HepG2 (cell line): ENCODE results near the gene ZNF334. TPM values are rescaled to one million over a fixed set of nuclear protein-coding genes. Genes with fewer than 3 reads are reported as not detected.

Experiments used
- ARID2 ChIP-seq: sonication (generic); formaldehyde crosslinking; IDR thresholded peaks from 2 replicates; pipeline ENCODE4 v1.8.1; 2022; ENCODE audit warnings: mild to moderate bottlenecking, missing genetic modification reagents, borderline replicate concordance
- CBX2 ChIP-seq, 2 experiments: fragments of 200-600 bp in 1 of 2; sonication (generic); formaldehyde crosslinking in 1 of 2; IDR thresholded peaks; 2 replicates each; pipeline versions ENCODE4 v1.7.0 to v1.8.1; 2018 to 2022; ENCODE audit warnings: low read depth in 2 of 2, low read length in 1 of 2, mild to moderate bottlenecking in 1 of 2, missing genetic modification reagents in 1 of 2
- DR1 ChIP-seq: sonication (generic); formaldehyde crosslinking; IDR thresholded peaks from 2 replicates; pipeline ENCODE4 v1.8.0; 2021; ENCODE audit warnings: mild to moderate bottlenecking, missing genetic modification reagents, inconsistent platforms
- EZH2 ChIP-seq: conservative IDR thresholded peaks from 2 replicates; pipeline ENCODE4 v1.6.1; 2012; ENCODE audit warnings: mild to moderate bottlenecking, low read depth, low read length, moderate library complexity
- HIC2 ChIP-seq: sonication (generic); formaldehyde crosslinking; IDR thresholded peaks from 2 replicates; pipeline ENCODE4 v1.9.0; 2022; ENCODE audit warnings: low read depth, missing genetic modification reagents
- KLF13 ChIP-seq: sonication (generic); formaldehyde crosslinking; IDR thresholded peaks from 2 replicates; pipeline ENCODE4 v1.4.0; 2020; ENCODE audit warnings: mild to moderate bottlenecking, missing genetic modification reagents
- MIER2 ChIP-seq: IDR thresholded peaks from 2 replicates; pipeline ENCODE4 v1.6.1; 2016; ENCODE audit warnings: missing biosample characterization, missing genetic modification reagents
- PCBP2 ChIP-seq: fragments of 200-400 bp; formaldehyde crosslinking; optimal IDR thresholded peaks from 2 replicates; pipeline ENCODE3; 2018; ENCODE audit warnings: low read length, low read depth; ENCODE audit not compliant: poor library complexity, severe bottlenecking
- SIX4 ChIP-seq: sonication (generic); formaldehyde crosslinking; IDR thresholded peaks from 2 replicates; pipeline ENCODE4 v1.4.0; 2020; ENCODE audit warnings: missing genetic modification reagents
- SOX13 ChIP-seq, 3 experiments: fragments of 450-650 bp in 1 of 3; sonication (generic) in 1 of 3; formaldehyde crosslinking in 1 of 3; IDR thresholded peaks in 2 of 3; conservative IDR thresholded peaks in 1 of 3; 2 replicates each; pipeline versions ENCODE4 v1.5.0 to v1.6.1; 2016 to 2020; ENCODE audit warnings: antibody characterized with exemption in 1 of 3, mild to moderate bottlenecking in 1 of 3, missing compliant biosample characterization in 1 of 3, missing genetic modification reagents in 1 of 3, moderate library complexity in 1 of 3
- SRSF9 ChIP-seq: fragments of 200-400 bp; formaldehyde crosslinking; IDR thresholded peaks from 2 replicates; pipeline ENCODE4 v1.6.1; 2018; ENCODE audit warnings: borderline replicate concordance, mild to moderate bottlenecking, low read depth, low read length; ENCODE audit not compliant: insufficient read depth, poor library complexity, severe bottlenecking
- TCF7L2 ChIP-seq: IDR thresholded peaks from 2 replicates; pipeline ENCODE4 v1.6.1; 2011; ENCODE audit warnings: mild to moderate bottlenecking, low read depth, low read length, moderate library complexity
- ZFY ChIP-seq: sonication (generic); formaldehyde crosslinking; IDR thresholded peaks from 2 replicates; pipeline ENCODE4 v1.4.0; 2020; ENCODE audit warnings: missing genetic modification reagents
- ZNF30 ChIP-seq: sonication (generic); formaldehyde crosslinking; IDR thresholded peaks from 2 replicates; pipeline ENCODE4 v1.5.0; 2020; ENCODE audit warnings: mild to moderate bottlenecking, missing genetic modification reagents
- ZNF382 ChIP-seq: sonication (generic); formaldehyde crosslinking; IDR thresholded peaks from 2 replicates; pipeline ENCODE4 v1.5.0; 2020; ENCODE audit warnings: missing genetic modification reagents, mild to moderate bottlenecking, borderline replicate concordance
- ZNF670 ChIP-seq: sonication (generic); formaldehyde crosslinking; IDR thresholded peaks from 2 replicates; pipeline ENCODE4 v1.8.0; 2022; ENCODE audit warnings: mild to moderate bottlenecking, missing genetic modification reagents, borderline replicate concordance
- ZNF883 ChIP-seq: sonication (generic); formaldehyde crosslinking; IDR thresholded peaks from 2 replicates; pipeline ENCODE4 v1.5.1; 2020; ENCODE audit warnings: mild to moderate bottlenecking, missing genetic modification reagents; ENCODE audit errors: not compliant biosample characterization
- ZSCAN29 ChIP-seq: sonication (generic); formaldehyde crosslinking; conservative IDR thresholded peaks from 2 replicates; pipeline ENCODE4 v1.4.0; 2020; ENCODE audit warnings: mild to moderate bottlenecking, missing genetic modification reagents
- polyA plus RNA-seq, 8 experiments: library from polyadenylated mRNA; depleted of rRNA in 3 of 8; stranded (reverse) in 7 of 8; unstranded in 1 of 8; fragments of >200 nt; fragmentation: Illumina TruSeq in 4 of 8; extraction: Trizol in 4 of 8; gene quantifications; 2 replicates each; pipeline versions ENCODE4 v1.2.1 to v1.2.3, GENCODE V29; 2011 to 2016; ENCODE audit warnings: low read depth in 4 of 8, missing spikeins in 1 of 8, mixed read lengths in 1 of 8; ENCODE audit not compliant: insufficient read depth in 1 of 8
- total RNA-seq, 5 experiments: library from RNA; depleted of rRNA; stranded (reverse); fragments of >200 nt; fragmentation: Illumina TruSeq; extraction: Trizol; gene quantifications; 2 replicates each; pipeline ENCODE4 v1.2.3, GENCODE V29; 2016; ENCODE audit warnings: low read depth in 1 of 5
- TF ChIP-seq, protein P1 (sequence below): sonication (generic); formaldehyde crosslinking; conservative IDR thresholded peaks from 2 replicates; pipeline ENCODE4 v1.8.0; 2022; ENCODE audit warnings: low read depth, missing genetic modification reagents
- TF ChIP-seq, protein P2 (sequence below): sonication (generic); formaldehyde crosslinking; IDR thresholded peaks from 2 replicates; pipeline ENCODE4 v1.4.0; 2020; ENCODE audit warnings: mild to moderate bottlenecking, missing genetic modification reagents
- TF ChIP-seq, protein P3 (sequence below): sonication (generic); formaldehyde crosslinking; IDR thresholded peaks from 2 replicates; pipeline ENCODE4 v1.5.1; 2020; ENCODE audit warnings: mild to moderate bottlenecking, missing genetic modification reagents, moderate library complexity
- TF ChIP-seq, protein P4 (sequence below): IDR thresholded peaks from 2 replicates; pipeline ENCODE4 v1.6.1; 2016; ENCODE audit warnings: mild to moderate bottlenecking

The ZNF334 gene
- total and polyA plus RNA-seq, 2 of the 13 experiments (the other 11 are each of a cell fraction or from before 2014, with no cell fraction given) = 4.8 to 7.8 TPM

- TF ChIP-seq, protein P1, sequence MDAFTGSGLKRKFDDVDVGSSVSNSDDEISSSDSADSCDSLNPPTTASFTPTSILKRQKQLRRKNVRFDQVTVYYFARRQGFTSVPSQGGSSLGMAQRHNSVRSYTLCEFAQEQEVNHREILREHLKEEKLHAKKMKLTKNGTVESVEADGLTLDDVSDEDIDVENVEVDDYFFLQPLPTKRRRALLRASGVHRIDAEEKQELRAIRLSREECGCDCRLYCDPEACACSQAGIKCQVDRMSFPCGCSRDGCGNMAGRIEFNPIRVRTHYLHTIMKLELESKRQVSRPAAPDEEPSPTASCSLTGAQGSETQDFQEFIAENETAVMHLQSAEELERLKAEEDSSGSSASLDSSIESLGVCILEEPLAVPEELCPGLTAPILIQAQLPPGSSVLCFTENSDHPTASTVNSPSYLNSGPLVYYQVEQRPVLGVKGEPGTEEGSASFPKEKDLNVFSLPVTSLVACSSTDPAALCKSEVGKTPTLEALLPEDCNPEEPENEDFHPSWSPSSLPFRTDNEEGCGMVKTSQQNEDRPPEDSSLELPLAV (CRISPR knock-in tag) = no peak
- no peak for TF ChIP-seq DR1 (CRISPR knock-in tag)
- no peak for TF ChIP-seq ZNF382 (CRISPR knock-in tag)
- no peak for TF ChIP-seq KLF13 (CRISPR knock-in tag)
- TF ChIP-seq SIX4 (CRISPR knock-in tag) = no peak
- TF ChIP-seq ZSCAN29 = no peak
- no peak for TF ChIP-seq EZH2
- TF ChIP-seq CBX2 (IDR thresholded peaks at IDR 0.05; ENCODE audit: low read depth, low read length) = no peak
- no peak for TF ChIP-seq CBX2 (CRISPR knock-in tag; IDR thresholded peaks at IDR 0.05; ENCODE audit: low read depth)
- peak; percentile 57 for TF ChIP-seq HIC2
- TF ChIP-seq, protein P2, sequence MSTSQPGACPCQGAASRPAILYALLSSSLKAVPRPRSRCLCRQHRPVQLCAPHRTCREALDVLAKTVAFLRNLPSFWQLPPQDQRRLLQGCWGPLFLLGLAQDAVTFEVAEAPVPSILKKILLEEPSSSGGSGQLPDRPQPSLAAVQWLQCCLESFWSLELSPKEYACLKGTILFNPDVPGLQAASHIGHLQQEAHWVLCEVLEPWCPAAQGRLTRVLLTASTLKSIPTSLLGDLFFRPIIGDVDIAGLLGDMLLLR (CRISPR knock-in tag) = no peak
- no peak for TF ChIP-seq SRSF9
- no peak for TF ChIP-seq ZNF30 (CRISPR knock-in tag)
- 0 out of 2 replicates have a peak, but pooled peaks have one; percentile 35 for TF ChIP-seq ZNF670
- TF ChIP-seq, protein P3, sequence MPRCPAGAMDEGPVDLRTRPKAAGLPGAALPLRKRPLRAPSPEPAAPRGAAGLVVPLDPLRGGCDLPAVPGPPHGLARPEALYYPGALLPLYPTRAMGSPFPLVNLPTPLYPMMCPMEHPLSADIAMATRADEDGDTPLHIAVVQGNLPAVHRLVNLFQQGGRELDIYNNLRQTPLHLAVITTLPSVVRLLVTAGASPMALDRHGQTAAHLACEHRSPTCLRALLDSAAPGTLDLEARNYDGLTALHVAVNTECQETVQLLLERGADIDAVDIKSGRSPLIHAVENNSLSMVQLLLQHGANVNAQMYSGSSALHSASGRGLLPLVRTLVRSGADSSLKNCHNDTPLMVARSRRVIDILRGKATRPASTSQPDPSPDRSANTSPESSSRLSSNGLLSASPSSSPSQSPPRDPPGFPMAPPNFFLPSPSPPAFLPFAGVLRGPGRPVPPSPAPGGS = no peak; the same call in 1 of the 2 replicates
- TF ChIP-seq MIER2 (CRISPR knock-in tag) = no peak
- no peak for TF ChIP-seq ARID2 (CRISPR knock-in tag)
- TF ChIP-seq PCBP2 = no peak
- peak; percentile 40 for TF ChIP-seq ZNF883
- TF ChIP-seq, protein P4, sequence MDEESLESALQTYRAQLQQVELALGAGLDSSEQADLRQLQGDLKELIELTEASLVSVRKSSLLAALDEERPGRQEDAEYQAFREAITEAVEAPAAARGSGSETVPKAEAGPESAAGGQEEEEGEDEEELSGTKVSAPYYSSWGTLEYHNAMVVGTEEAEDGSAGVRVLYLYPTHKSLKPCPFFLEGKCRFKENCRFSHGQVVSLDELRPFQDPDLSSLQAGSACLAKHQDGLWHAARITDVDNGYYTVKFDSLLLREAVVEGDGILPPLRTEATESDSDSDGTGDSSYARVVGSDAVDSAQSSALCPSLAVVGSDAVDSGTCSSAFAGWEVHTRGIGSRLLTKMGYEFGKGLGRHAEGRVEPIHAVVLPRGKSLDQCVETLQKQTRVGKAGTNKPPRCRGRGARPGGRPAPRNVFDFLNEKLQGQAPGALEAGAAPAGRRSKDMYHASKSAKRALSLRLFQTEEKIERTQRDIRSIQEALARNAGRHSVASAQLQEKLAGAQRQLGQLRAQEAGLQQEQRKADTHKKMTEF (CRISPR knock-in tag) = no peak
- TF ChIP-seq TCF7L2 = no peak
- TF ChIP-seq ZFY = no peak
- TF ChIP-seq SOX13 (IDR thresholded peaks at IDR 0.05) = no peak
- TF ChIP-seq SOX13 (CRISPR knock-in tag; conservative IDR thresholded peaks at IDR 0.05 in 1 of 2, IDR thresholded peaks at IDR 0.05 in 1 of 2) = no peak
Observed at GRCh38 chr20:46545077-46545826, 31.9 kb upstream of the ZNF334 start (continued).
